K562 (cell line): ENCODE results near the gene MEGF10. TPM values are rescaled to one million over a fixed set of nuclear protein-coding genes. Genes with fewer than 3 reads are reported as not detected.

Experiments
- ATAC-seq: fragments of 200-7000 bp; cut with Tn5 transposase; 3 replicates; pipeline ENCODE4 v1.9.1; 2020; ENCODE audit warnings: moderate library complexity
- BruUV-seq: library from RNA; stranded (reverse); fragments of 400-500 nt; replicated peaks from 2 replicates; lab custom pipeline; 2021; lab: Mats Ljungman, UMichigan
- CTCF ChIA-PET: fragments of 300-600 bp; formaldehyde crosslinking; extraction: SDS; loops from one replicate; lab custom pipeline; 2021; ENCODE audit warnings: low intra/inter-chr PET ratio; lab: Yijun Ruan, JAX
- POLR2A ChIA-PET: fragments of 300-600, 350-650 bp; sonication (Branson Sonifier 250); formaldehyde crosslinking; extraction: SDS; loops from one replicate; lab custom pipeline; 2021; ENCODE audit warnings: antibody characterized with exemption, inconsistent platforms; lab: Yijun Ruan, JAX
- DNase-seq, 4 experiments: peaks; one replicate each; pipeline versions ENCODE4 v3.0.0 to v3.0.0-alpha.2; 2011 to 2018; ENCODE audit warnings: low spot score in 3 of 4, mixed read lengths in 3 of 4; ENCODE audit errors: extremely low read depth in 1 of 4
- FAIRE-seq: peaks from 2 replicates; lab custom pipeline; 2011; peaks lifted over from hg19 to GRCh38; lab: Jason Lieb, UNC
- H2AFZ ChIP-seq: 2 replicates; pipeline ENCODE4 v1.6.0; 2011; ENCODE audit warnings: low read depth, low read length, control low read depth, inconsistent platforms
- H3K27ac ChIP-seq: fragments of 200-600 bp; 3 replicates; pipeline ENCODE4 v1.8.0; 2011; ENCODE audit warnings: low read depth, mild to moderate bottlenecking, control low read depth, inconsistent platforms, low read length, moderate library complexity, mixed read lengths; ENCODE audit errors: extremely low read depth
- H3K27me3 ChIP-seq, 2 experiments: fragments of 300-600 bp in 1 of 2; 2 replicates in 1 of 2; 3 replicates in 1 of 2; pipeline versions ENCODE4 v1.6.0 to v1.8.0; 2011; ENCODE audit warnings: inconsistent platforms in 2 of 2, low read length in 2 of 2, mild to moderate bottlenecking in 1 of 2, mixed read lengths in 1 of 2, moderate library complexity in 1 of 2; ENCODE audit not compliant: control insufficient read depth in 2 of 2, insufficient read depth in 2 of 2
- H3K36me3 ChIP-seq: fragments of 300-600 bp; 3 replicates; pipeline ENCODE4 v1.8.0; 2011; ENCODE audit warnings: mild to moderate bottlenecking, low read length, inconsistent platforms; ENCODE audit not compliant: control insufficient read depth, insufficient read depth
- H3K4me1 ChIP-seq, 2 experiments: fragments of 200-600 bp in 1 of 2; replicated peaks in 1 of 2; 2 replicates in 1 of 2; 3 replicates in 1 of 2; pipeline versions ENCODE4 v1.5.1 to v1.8.0; 2011; ENCODE audit warnings: inconsistent platforms in 2 of 2, low read length in 2 of 2, mild to moderate bottlenecking in 1 of 2, mixed read lengths in 1 of 2, moderate library complexity in 1 of 2; ENCODE audit not compliant: control insufficient read depth in 2 of 2, insufficient read depth in 2 of 2
- H3K4me2 ChIP-seq: 2 replicates; pipeline ENCODE4 v1.6.1; 2011; ENCODE audit warnings: low read length, control low read depth, inconsistent platforms, mixed read lengths; ENCODE audit not compliant: insufficient read depth
- H3K4me3 ChIP-seq: fragments of 200-600 bp; sonication (generic), shearing (Covaris generic); 2 replicates; pipeline ENCODE4 v1.5.1; 2016; ENCODE audit warnings: control low read depth, inconsistent platforms
- H3K79me2 ChIP-seq: fragments of 200-600 bp; 3 replicates; pipeline ENCODE4 v1.8.0; 2011; ENCODE audit warnings: low read length, inconsistent platforms; ENCODE audit not compliant: control insufficient read depth, insufficient read depth
- H3K9ac ChIP-seq, 2 experiments: 2 replicates each; pipeline versions ENCODE4 v1.6.0 to v1.6.1; 2011; ENCODE audit warnings: low read depth in 2 of 2, low read length in 2 of 2, control low read depth in 1 of 2, inconsistent platforms in 1 of 2, mild to moderate bottlenecking in 1 of 2, mixed read lengths in 1 of 2; ENCODE audit not compliant: insufficient read depth in 1 of 2
- H3K9me1 ChIP-seq: one replicate; pipeline ENCODE4 v1.6.0; 2011; ENCODE audit warnings: inconsistent platforms, mild to moderate bottlenecking, low read length, moderate library complexity; ENCODE audit not compliant: control insufficient read depth, insufficient read depth
- H3K9me3 ChIP-seq: replicated peaks from 2 replicates; pipeline ENCODE4 v1.5.1; 2011; ENCODE audit warnings: low read depth, low read length, inconsistent platforms; ENCODE audit not compliant: control insufficient read depth, insufficient read depth
- H4K20me1 ChIP-seq: replicated peaks from 2 replicates; pipeline ENCODE4 v1.6.1; 2011; ENCODE audit warnings: low read length, inconsistent platforms, mixed read lengths; ENCODE audit not compliant: control insufficient read depth, insufficient read depth
- BHLHE40 ChIP-seq: IDR thresholded peaks from 2 replicates; pipeline ENCODE4 v1.6.1; 2011; ENCODE audit warnings: low read length, improper control_type of control experiment
- CCNT2 ChIP-seq: IDR thresholded peaks from 2 replicates; pipeline ENCODE4 v1.6.1; 2011; ENCODE audit warnings: borderline replicate concordance, low read depth, mild to moderate bottlenecking, moderate library complexity, mixed read lengths, low read length; ENCODE audit not compliant: insufficient read length; ENCODE audit errors: extremely low read depth
- CTCF ChIP-seq, 3 experiments: IDR thresholded peaks in 2 of 3; conservative IDR thresholded peaks in 1 of 3; 2 replicates each; pipeline ENCODE4 v1.5.1; 2011 to 2012; ENCODE audit warnings: low read length in 3 of 3, mild to moderate bottlenecking in 3 of 3, control low read depth in 2 of 3, improper control_type of control experiment in 1 of 3, inconsistent platforms in 1 of 3, low read depth in 1 of 3, mixed read lengths in 1 of 3, moderate library complexity in 1 of 3; ENCODE audit not compliant: insufficient read depth in 2 of 3
- DEAF1 ChIP-seq: fragments of 450-650 bp; formaldehyde crosslinking; IDR thresholded peaks from 2 replicates; pipeline ENCODE4 v1.4.0; 2020; ENCODE audit warnings: mild to moderate bottlenecking, moderate library complexity
- NFYB ChIP-seq: IDR thresholded peaks from 2 replicates; pipeline ENCODE4 v1.6.1; 2011; ENCODE audit warnings: mild to moderate bottlenecking, moderate library complexity; ENCODE audit not compliant: insufficient read length; ENCODE audit errors: extremely low read depth
- NR0B1 ChIP-seq: fragments of 450-650 bp; IDR thresholded peaks from one replicate; pipeline ENCODE4 v1.6.1; 2018; ENCODE audit warnings: mild to moderate bottlenecking, moderate library complexity; ENCODE audit not compliant: partially characterized antibody
- NR4A1 ChIP-seq, 2 experiments: fragments of 250-450 bp in 1 of 2; fragments of 450-650 bp in 1 of 2; sonication (Bioruptor Pico) in 1 of 2; IDR thresholded peaks; 2 replicates each; pipeline versions ENCODE4 v1.4.0 to v1.6.1; 2016 to 2020; ENCODE audit warnings: mild to moderate bottlenecking in 2 of 2, missing compliant biosample characterization in 1 of 2, missing genetic modification characterization in 1 of 2, moderate library complexity in 1 of 2
- SIRT6 ChIP-seq: IDR thresholded peaks from one replicate; pipeline ENCODE4 v1.6.1; 2012; ENCODE audit warnings: low read depth, mild to moderate bottlenecking, control low read depth, inconsistent platforms, low read length, moderate library complexity
- TAF15 ChIP-seq: fragments of 200-400 bp; formaldehyde crosslinking; IDR thresholded peaks from 2 replicates; pipeline ENCODE4 v1.6.1; 2017; ENCODE audit warnings: mild to moderate bottlenecking, low read depth, low read length, moderate library complexity
- ZNF184 ChIP-seq: sonication (generic); formaldehyde crosslinking; IDR thresholded peaks from 2 replicates; pipeline ENCODE4 v1.5.0; 2020; ENCODE audit warnings: missing genetic modification reagents
- WGBS: fragments of 100-300 bp; shearing (Covaris generic); methylation state at CpG from one replicate; pipeline ENCODE4 v1.1.6; 2016; ENCODE audit warnings: low coverage, mixed read lengths; ENCODE audit not compliant: insufficient coverage; ENCODE audit errors: missing lambda C conversion rate; 5-methylcytosine and 5-hydroxymethylcytosine counted together
- in situ Hi-C: fragments of 300-500 bp; cut with MboI; formaldehyde crosslinking; loops from 4 replicates; pipeline ENCODE4 v1.15.0; 2018; ENCODE audit warnings: inconsistent platforms, mixed read lengths
- intact Hi-C: fragments of 100-400 bp; cut with micrococcal nuclease; formaldehyde crosslinking; loops from 2 replicates; pipeline ENCODE4 v1.14.2; 2022
- polyA plus RNA-seq, 8 experiments: library from polyadenylated mRNA; depleted of rRNA in 4 of 8; stranded (reverse) in 5 of 8; unstranded in 3 of 8; fragments of >200 nt; fragmentation: Nextera tagmentation in 2 of 8; fragmentation: Illumina TruSeq in 1 of 8; extraction: Ambion mirVana in 2 of 8; extraction: Trizol in 1 of 8; gene quantifications; 2 replicates each; pipeline versions ENCODE4 v1.2.1 to v1.2.3, GENCODE V29; 2011 to 2014; ENCODE audit warnings: inconsistent platforms in 1 of 8, missing spikeins in 1 of 8
- total RNA-seq, 7 experiments: library from RNA; depleted of rRNA in 6 of 7; stranded (reverse); fragments of >200 nt in 6 of 7; fragmentation: Illumina TruSeq in 2 of 7; extraction: Trizol in 2 of 7; gene quantifications; 2 replicates each; pipeline versions ENCODE4 v1.2.1 to v1.2.3, GENCODE V29; 2011 to 2021; ENCODE audit warnings: low replicate concordance in 1 of 7

Gene MEGF10
- total and polyA plus RNA-seq, 9 of the 15 experiments (the other 6 are each of a cell fraction or from before 2014, with no cell fraction given), result 0.07 TPM; not detected in 8

GRCh38 chr5:127290019-127290945 lies at the start of gene MEGF10 (continued):
- TF ChIP-seq DEAF1 (0 out of 2 replicates have a peak, but pooled peaks have one; percentile 41), TAF15 (no peak), CTCF (IDR thresholded peaks at IDR 0.05 in 2 of 3, conservative IDR thresholded peaks at IDR 0.05 in 1 of 3; ENCODE audit: insufficient read depth in 2 of 3, low read depth in 1 of 3, low read length in 3 of 3) (peak; percentile 55 to 65 (median 61))

GRCh38 chr5:127243011-127243410 lies 47.6 kb upstream of the MEGF10 start:
- Histone ChIP-seq H3K4me3 (no peak overlapping the region), H3K9me1 (no peaks in the 10 kb centered on the region), H3K79me2 (no peaks in the 10 kb centered on the region), H3K36me3 (no peaks in the 10 kb centered on the region), H3K27me3 (no peaks in the 10 kb centered on the region), H3K4me1 (no peaks in the 10 kb centered on the region), H3K9ac (no peak overlapping the region), H4K20me1 (no peaks in the 10 kb centered on the region), H2AFZ (no peak overlapping the region), H3K9me3 (no peaks in the 10 kb centered on the region), H3K4me2 (no peak overlapping the region), H3K27ac (no peak overlapping the region)
- FAIRE-seq (no peak), DNase-seq (no peak), ATAC-seq (no peak)
- no peak for TF ChIP-seq NR0B1
- no peak for TF ChIP-seq CCNT2
- TF ChIP-seq ZNF184 (CRISPR knock-in tag), result no peak
- no peak for TF ChIP-seq BHLHE40
- TF ChIP-seq NR4A1 (CRISPR knock-in tag; IDR thresholded peaks at IDR 0.05), result no peak
- TF ChIP-seq NR4A1 (tag; IDR thresholded peaks at IDR 0.05), result no peak
- TF ChIP-seq NFYB, result no peak
- TF ChIP-seq SIRT6, result no peak
- intact Hi-C loops, result no loop called here
- BruUV-seq, result no TSS peak
- in situ Hi-C loops, result no loop called here
- ChIA-PET POLR2A (no interaction called here), CTCF (no interaction called here)
- 0% methylated on average over 1 of the region's 1 CpG for WGBS
